ENCODE measurements around the gene CBARP. TPM values are rescaled to one million over a fixed set of nuclear protein-coding genes. Genes with fewer than 3 reads are reported as not detected.
A peak's percentile ranks its signal among the peaks of the same experiment; 100 is the strongest.

CBARP gene
- total and polyA plus RNA-seq, 11 donors, result 0.60 to 2.2 (median 1.6) TPM

DNA sequence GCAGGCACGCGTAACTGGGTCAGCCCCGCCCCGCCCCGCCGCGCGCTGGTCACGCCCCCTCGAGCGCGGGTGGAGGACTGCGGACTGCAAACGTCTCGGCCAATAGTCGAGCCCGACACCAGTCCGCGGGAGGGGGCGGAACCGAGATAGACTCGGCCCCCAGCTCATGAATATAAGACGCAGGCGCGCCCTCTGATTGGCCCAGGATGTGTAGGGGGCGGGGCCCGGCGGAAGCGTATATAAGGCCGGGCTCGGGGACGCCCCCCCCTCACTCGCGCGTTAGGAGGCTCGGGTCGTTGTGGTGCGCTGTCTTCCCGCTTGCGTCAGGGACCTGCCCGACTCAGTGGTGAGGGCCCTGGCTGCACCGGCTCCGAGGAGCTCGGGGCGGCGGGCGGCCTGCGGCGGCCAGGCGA, 31.3 kb upstream of the CBARP start, which contains the start of gene CIRBP:
CIRBP (plus strand) TSS at position 268 of the 413 bp plus-strand sequence. CDS start 1,602 bp downstream, outside the sequence.
- TF ChIP-seq, protein P1, sequence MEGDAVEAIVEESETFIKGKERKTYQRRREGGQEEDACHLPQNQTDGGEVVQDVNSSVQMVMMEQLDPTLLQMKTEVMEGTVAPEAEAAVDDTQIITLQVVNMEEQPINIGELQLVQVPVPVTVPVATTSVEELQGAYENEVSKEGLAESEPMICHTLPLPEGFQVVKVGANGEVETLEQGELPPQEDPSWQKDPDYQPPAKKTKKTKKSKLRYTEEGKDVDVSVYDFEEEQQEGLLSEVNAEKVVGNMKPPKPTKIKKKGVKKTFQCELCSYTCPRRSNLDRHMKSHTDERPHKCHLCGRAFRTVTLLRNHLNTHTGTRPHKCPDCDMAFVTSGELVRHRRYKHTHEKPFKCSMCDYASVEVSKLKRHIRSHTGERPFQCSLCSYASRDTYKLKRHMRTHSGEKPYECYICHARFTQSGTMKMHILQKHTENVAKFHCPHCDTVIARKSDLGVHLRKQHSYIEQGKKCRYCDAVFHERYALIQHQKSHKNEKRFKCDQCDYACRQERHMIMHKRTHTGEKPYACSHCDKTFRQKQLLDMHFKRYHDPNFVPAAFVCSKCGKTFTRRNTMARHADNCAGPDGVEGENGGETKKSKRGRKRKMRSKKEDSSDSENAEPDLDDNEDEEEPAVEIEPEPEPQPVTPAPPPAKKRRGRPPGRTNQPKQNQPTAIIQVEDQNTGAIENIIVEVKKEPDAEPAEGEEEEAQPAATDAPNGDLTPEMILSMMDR (IDR thresholded peaks at IDR 0.05), result peak in 2 of 12 donors; percentile 11 to 15
- peak; percentile 99 to 100 for TF ChIP-seq POLR2A (IDR thresholded peaks at IDR 0.05)
- DNase-seq, result peak; percentile 100
- Histone ChIP-seq H3K36me3 (peaks cover 2 to 42% (median 38%) of the 10 kb centered on the region in 9 donors), H3K9me3 (no peaks in the 10 kb centered on the region), H3K27me3 (no peaks in the 10 kb centered on the region), H3K4me3 (peak within 1 kb of the TSS; percentile 5 to 92 (median 72)), H3K4me1 (peaks cover 9 to 86% (median 81%) of the 10 kb centered on the region in 12 donors), H3K27ac (peak within 1 kb of the TSS; percentile 92 to 100 (median 98))
- ATAC-seq, result peak; percentile 69 to 85 (median 78)
- intact Hi-C loops (cut with DNase I), result loop anchor here in 1 of 10 donors (1.0 kb wide), 1 partner anchor 21 kb away; the partner anchor contains the start of gene MIDN
- WGBS, 4 donors, result 0 to 1% (median 0%) methylated on average over 26 to 50 of the region's 50 CpGs

DNA sequence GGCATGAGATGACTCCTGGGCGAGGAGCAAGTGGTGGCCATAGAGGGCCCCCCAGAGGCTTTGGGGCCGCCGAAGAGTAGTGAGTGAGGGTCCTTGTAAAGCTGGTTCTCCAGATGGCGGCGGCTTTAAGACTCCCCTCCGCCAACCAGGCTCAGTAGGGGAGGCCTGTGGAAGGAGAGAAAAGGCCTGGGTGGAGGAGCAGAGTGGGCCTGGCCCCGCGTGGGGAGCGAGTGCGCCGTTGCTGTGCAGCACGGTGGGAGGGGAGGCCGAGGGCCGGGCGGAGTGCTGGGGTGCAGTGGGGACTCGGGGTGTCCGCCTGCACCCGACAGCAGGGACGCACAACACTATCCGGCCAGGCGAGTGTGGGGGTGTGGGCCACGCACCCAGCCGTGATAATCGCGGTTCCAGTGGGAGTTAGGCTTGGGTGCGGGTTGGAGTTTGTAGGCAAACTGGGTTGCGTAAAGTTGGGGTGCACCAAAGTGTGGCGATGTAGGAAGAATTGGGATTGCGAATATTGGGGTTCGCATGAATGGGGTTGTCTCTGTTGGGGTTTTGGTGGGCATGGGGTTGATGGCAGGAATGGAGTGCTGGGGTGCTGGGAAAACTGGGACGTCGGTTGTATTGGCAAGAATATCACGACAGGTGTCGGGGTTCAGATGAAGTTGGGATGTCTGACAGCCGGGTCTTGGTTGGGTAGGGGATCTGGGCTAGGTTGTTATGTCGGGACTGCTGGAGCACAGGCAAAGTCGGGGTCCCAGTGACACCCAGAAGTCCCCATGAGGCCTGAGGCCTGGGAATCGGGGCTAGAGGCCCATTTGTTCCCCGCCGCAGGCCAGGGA, 30.6 kb upstream of the CBARP start:
- no peak for TF ChIP-seq POLR2A (IDR thresholded peaks at IDR 0.05)
- TF ChIP-seq, protein P1 (IDR thresholded peaks at IDR 0.05), result no peak
- peaks cover 2 to 36% (median 32%) of the 10 kb centered on the region in 9 donors for H3K36me3 ChIP-seq
- H3K27ac ChIP-seq, result peak overlapping the region in 11 of 12 donors; percentile 73 to 100 (median 98)
- ATAC-seq (no peak), DNase-seq (peak in 2 of 5 donors; percentile 37 to 46)
- 49 to 57% (median 51%) methylated on average over 37 to 40 of the region's 40 CpGs for WGBS, 4 donors
- H3K4me3 ChIP-seq, result peak overlapping the region in 9 of 12 donors; percentile 17 to 92 (median 72)
- intact Hi-C loops (cut with DNase I), result loop anchor here in 2 of 10 donors (1.0 kb wide), 2 partner anchors 20 to 24 kb away; partner anchors contain the start of gene MIDN (in 1 of the 2)
- peaks cover 9 to 80% (median 75%) of the 10 kb centered on the region in 12 donors for H3K4me1 ChIP-seq
- no peaks in the 10 kb centered on the region for H3K27me3 ChIP-seq
- no peaks in the 10 kb centered on the region for H3K9me3 ChIP-seq

DNA sequence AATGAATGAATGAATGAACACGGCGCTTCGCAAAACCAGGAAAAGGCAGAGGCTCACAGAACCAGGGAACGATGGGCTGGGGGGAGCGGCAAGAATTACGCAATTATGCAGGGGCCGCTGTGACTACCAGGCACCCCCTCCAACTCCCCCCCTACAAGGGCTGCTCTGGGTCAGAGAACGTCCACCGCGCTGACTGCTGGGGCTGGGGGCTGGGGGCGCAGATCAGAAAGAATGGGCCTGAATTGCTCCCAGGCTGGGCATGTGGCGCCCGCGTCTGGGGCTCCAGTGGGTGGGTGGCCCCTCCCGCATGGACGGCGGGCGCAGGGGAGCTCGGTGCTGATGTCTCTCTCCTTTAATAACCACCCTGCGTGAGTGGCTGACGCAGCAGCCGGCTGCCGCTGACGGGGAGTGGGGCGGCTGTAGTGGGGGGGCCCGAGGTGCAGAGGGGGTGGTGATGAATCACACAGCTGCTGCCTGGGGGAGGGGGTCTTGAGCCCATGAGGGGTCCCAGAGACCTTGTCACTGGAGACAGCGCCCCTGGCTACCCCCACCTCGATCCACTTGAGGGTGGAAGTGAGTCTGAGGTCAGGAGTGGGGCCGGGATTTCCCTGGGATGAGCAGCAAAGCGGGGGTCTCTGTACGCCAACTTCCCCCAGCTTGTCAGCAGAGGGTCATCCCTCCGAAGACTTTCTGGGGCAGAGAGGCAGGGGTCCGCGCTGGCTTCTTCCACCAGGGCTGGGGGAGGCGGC, 29.8 kb upstream of the CBARP start:
- no peaks in the 10 kb centered on the region for H3K27me3 ChIP-seq
- peaks cover 9 to 76% (median 69%) of the 10 kb centered on the region in 12 donors for H3K4me1 ChIP-seq
- DNase-seq, result peak in 3 of 5 donors; percentile 42 to 69 (median 49)
- TF ChIP-seq POLR2A (IDR thresholded peaks at IDR 0.05), result no peak
- TF ChIP-seq, protein P1 (IDR thresholded peaks at IDR 0.05), result no peak
- H3K36me3 ChIP-seq, result peaks cover 0 to 28% (median 24%) of the 10 kb centered on the region in 9 donors
- WGBS, 4 donors, result 31 to 51% (median 33%) methylated on average over 17 to 35 of the region's 35 CpGs
- H3K27ac ChIP-seq, result peak overlapping the region in 6 of 12 donors; percentile 92 to 100 (median 98)
- H3K4me3 ChIP-seq, result peak overlapping the region in 7 of 12 donors; percentile 52 to 66 (median 57)
- H3K9me3 ChIP-seq, result no peaks in the 10 kb centered on the region
- no peak for ATAC-seq
- intact Hi-C loops (cut with DNase I), result loop anchor here in 9 of 10 donors (1.0 to 2.0 kb wide), 2 partner anchors 23 kb away; no protein-coding TSS in a partner anchor
